Activated T-helper 2 cell treated with anti-CD3 and anti-CD28 coated beads, Interferon-gamma antibody, Interleukin-2, Interleukin-4, amounts not matched to agents 10 μg/mL and 5 μg/mL and 100 μg/mL, durations not matched to agents 14 hours and 24 hours and 36 hours (primary cell): ENCODE results near the gene MRPL19. TPM values are rescaled to one million over a fixed set of nuclear protein-coding genes. Genes with fewer than 3 reads are reported as not detected.

Experiments
- DNase-seq: peaks from one replicate; pipeline ENCODE4 v3.0.0; 2021; ENCODE audit warnings: low spot score
- H3K27ac Mint-ChIP-seq: one replicate; pipeline ENCODE4 v1.8.0; 2021; ENCODE audit warnings: mixed read lengths
- H3K27me3 Mint-ChIP-seq: one replicate; pipeline ENCODE4 v1.8.0; 2021; ENCODE audit warnings: low read depth, mixed read lengths
- H3K36me3 Mint-ChIP-seq: one replicate; pipeline ENCODE4 v1.8.0; 2021; ENCODE audit warnings: low read depth, mixed read lengths
- H3K4me1 Mint-ChIP-seq: one replicate; pipeline ENCODE4 v1.8.0; 2021; ENCODE audit warnings: low read depth, mixed read lengths
- H3K4me3 Mint-ChIP-seq: one replicate; pipeline ENCODE4 v1.8.0; 2021; ENCODE audit warnings: low read depth, mild to moderate bottlenecking, moderate library complexity, mixed read lengths
- H3K9me3 Mint-ChIP-seq: one replicate; pipeline ENCODE4 v1.8.0; 2021; ENCODE audit warnings: mixed read lengths
- intact Hi-C: fragments of 100-400 bp; cut with micrococcal nuclease; formaldehyde crosslinking; loops from one replicate; pipeline ENCODE4 v1.15.1; 2023
- total RNA-seq: library from RNA; stranded (reverse); gene quantifications from 2 replicates; pipeline ENCODE4 v1.2.3, GENCODE V29; 2022

MRPL19 gene
- total RNA-seq, 1 donor from 2014 or later, result 73.5 TPM

DNA sequence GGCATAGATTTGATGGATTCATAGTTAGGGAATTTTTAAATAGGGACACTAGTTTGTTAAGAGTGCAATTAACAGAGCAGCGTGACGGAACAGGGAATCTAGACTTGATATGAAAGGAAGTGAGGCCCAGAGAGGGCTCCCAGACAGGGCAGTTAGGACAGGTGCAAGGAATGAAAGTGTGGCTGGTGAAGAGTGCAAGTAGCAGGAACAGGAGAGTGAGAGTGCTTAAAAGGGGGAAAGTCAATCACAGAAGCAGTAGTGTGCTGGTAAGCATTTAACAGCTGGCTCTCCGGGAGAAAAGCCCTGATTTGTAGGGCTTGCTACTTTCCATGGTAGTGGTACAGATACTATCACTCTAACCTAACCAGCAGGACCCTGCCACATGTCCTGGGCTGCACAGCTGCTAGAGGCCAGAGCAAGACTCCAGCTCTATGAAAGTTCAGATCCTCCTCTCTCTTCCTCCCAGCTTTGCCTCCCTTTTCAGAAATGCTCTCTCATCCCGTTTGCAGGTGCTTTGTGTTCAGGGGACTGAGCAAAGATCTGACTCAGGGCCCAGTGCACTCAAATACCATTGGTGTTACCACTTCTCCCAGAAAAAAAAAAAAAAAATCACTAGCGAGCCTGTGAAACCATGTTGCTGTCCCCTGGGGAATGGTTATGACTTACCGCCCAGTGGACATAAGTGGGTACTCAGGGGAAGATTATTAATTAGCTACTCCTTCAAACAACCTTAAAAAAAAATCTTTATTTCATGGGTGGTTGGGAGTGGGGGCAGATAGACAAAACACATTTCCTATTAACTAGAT lies 82.2 kb downstream of the MRPL19 start:
- Mint-ChIP-seq H3K36me3 (no peaks in the 10 kb centered on the region), H3K4me1 (no peaks in the 10 kb centered on the region), H3K27me3 (peaks cover 4% of the 10 kb centered on the region), H3K4me3 (no peak overlapping the region), H3K27ac (no peak overlapping the region), H3K9me3 (no peaks in the 10 kb centered on the region)
- intact Hi-C loops, result no loop called here
- DNase-seq, result no peak

GRCh38 chr2:75729861-75730260 lies 83.3 kb downstream of the MRPL19 start:
- no peak overlapping the region for H3K4me3 Mint-ChIP-seq
- no peaks in the 10 kb centered on the region for H3K36me3 Mint-ChIP-seq
- H3K4me1 Mint-ChIP-seq, result no peaks in the 10 kb centered on the region
- no peaks in the 10 kb centered on the region for H3K9me3 Mint-ChIP-seq
- intact Hi-C loops, result no loop called here
- no peak for DNase-seq
- H3K27ac Mint-ChIP-seq, result no peak overlapping the region
- peaks cover 4% of the 10 kb centered on the region for H3K27me3 Mint-ChIP-seq

GRCh38 chr2:75736276-75736675 lies 89.7 kb downstream of the MRPL19 start:
- no peaks in the 10 kb centered on the region for H3K27me3 Mint-ChIP-seq
- DNase-seq, result no peak
- no peaks in the 10 kb centered on the region for H3K4me1 Mint-ChIP-seq

GRCh38 chr2:75737961-75738360 lies 91.4 kb downstream of the MRPL19 start:
- no peak overlapping the region for H3K27ac Mint-ChIP-seq
- no peak overlapping the region for H3K4me3 Mint-ChIP-seq
- H3K36me3 Mint-ChIP-seq, result no peaks in the 10 kb centered on the region
- DNase-seq, result no peak
- no peaks in the 10 kb centered on the region for H3K4me1 Mint-ChIP-seq
- intact Hi-C loops, result no loop called here
- H3K27me3 Mint-ChIP-seq, result no peaks in the 10 kb centered on the region
- H3K9me3 Mint-ChIP-seq, result peaks cover 4% of the 10 kb centered on the region

More at GRCh38 chr2:75736276-75736675, 89.7 kb downstream of the MRPL19 start:
- Mint-ChIP-seq H3K4me3 (no peak overlapping the region), H3K9me3 (no peaks in the 10 kb centered on the region), H3K27ac (no peak overlapping the region), H3K36me3 (no peaks in the 10 kb centered on the region)
- intact Hi-C loops, result no loop called here

Other genes with a start within 250 kb of the MRPL19 start
- gene EVA1A, start 85.8 kb upstream of the MRPL19 start, total RNA-seq, result not detected in 2 replicates
- 32.0 and 32.1 TPM in 2 replicates for gene GCFC2, start 64.1 kb downstream of the MRPL19 start, total RNA-seq